Activated B cell treated with CpG ODN at 0.5 μM for 24 hours (primary cell): ENCODE data around the gene MYEOV. TPM values are rescaled to one million over a fixed set of nuclear protein-coding genes. Genes with fewer than 3 reads are reported as not detected.

ENCODE experiments used
- ATAC-seq: fragments of 200-7000 bp; cut with Tn5 transposase; one replicate; pipeline ENCODE4 v1.10.0; 2021; ENCODE audit warnings: low read depth, mild to moderate bottlenecking, moderate library complexity
- CTCF ChIA-PET: fragments of 350-600 bp; sonication (Branson Sonifier 250); formaldehyde crosslinking; loops from one replicate; lab custom pipeline; 2021; ENCODE audit warnings: antibody characterized with exemption; lab: Charles Lee
- POLR2A ChIA-PET: fragments of 350-600 bp; sonication (Branson Sonifier 250); formaldehyde crosslinking; loops from one replicate; lab custom pipeline; 2021; ENCODE audit warnings: antibody characterized with exemption; lab: Charles Lee
- DNase-seq: peaks from one replicate; pipeline ENCODE4 v3.0.0; 2022
- H3K27ac Mint-ChIP-seq: one replicate; pipeline ENCODE4 v1.8.0; 2020; ENCODE audit warnings: mixed read lengths
- H3K27me3 Mint-ChIP-seq: one replicate; pipeline ENCODE4 v1.8.0; 2021; ENCODE audit warnings: mixed read lengths
- H3K36me3 Mint-ChIP-seq: one replicate; pipeline ENCODE4 v1.8.0; 2021; ENCODE audit warnings: low read depth, mixed read lengths
- H3K4me1 Mint-ChIP-seq: one replicate; pipeline ENCODE4 v1.8.0; 2021; ENCODE audit warnings: mixed read lengths
- H3K4me3 Mint-ChIP-seq: one replicate; pipeline ENCODE4 v1.8.0; 2020; ENCODE audit warnings: mild to moderate bottlenecking, mixed read lengths
- H3K9me3 Mint-ChIP-seq: one replicate; pipeline ENCODE4 v1.8.0; 2020; ENCODE audit warnings: mixed read lengths
- intact Hi-C: fragments of 100-400 bp; cut with micrococcal nuclease; formaldehyde crosslinking; loops from one replicate; pipeline ENCODE4 v1.15.1; 2024
- total RNA-seq: library from RNA; stranded (reverse); gene quantifications from 2 replicates; pipeline ENCODE4 v1.2.3, GENCODE V29; 2022
- TF ChIP-seq, protein P1 (sequence below): fragments of 200-600 bp; IDR thresholded peaks from one replicate; pipeline ENCODE4 v1.8.0; 2022; ENCODE audit warnings: antibody characterized with exemption, mild to moderate bottlenecking

The MYEOV gene
- total RNA-seq, 1 donor from 2014 or later, result 0.62 TPM

GRCh38 chr11:69304686-69305085 lies 10.7 kb downstream of the MYEOV start:
- Mint-ChIP-seq H3K27me3 (no peaks in the 10 kb centered on the region), H3K27ac (no peak overlapping the region), H3K4me1 (peaks cover 12% of the 10 kb centered on the region), H3K4me3 (no peak overlapping the region), H3K36me3 (no peaks in the 10 kb centered on the region), H3K9me3 (no peaks in the 10 kb centered on the region)
- DNase-seq, result no peak
- ATAC-seq, result no peak
- TF ChIP-seq, protein P1, sequence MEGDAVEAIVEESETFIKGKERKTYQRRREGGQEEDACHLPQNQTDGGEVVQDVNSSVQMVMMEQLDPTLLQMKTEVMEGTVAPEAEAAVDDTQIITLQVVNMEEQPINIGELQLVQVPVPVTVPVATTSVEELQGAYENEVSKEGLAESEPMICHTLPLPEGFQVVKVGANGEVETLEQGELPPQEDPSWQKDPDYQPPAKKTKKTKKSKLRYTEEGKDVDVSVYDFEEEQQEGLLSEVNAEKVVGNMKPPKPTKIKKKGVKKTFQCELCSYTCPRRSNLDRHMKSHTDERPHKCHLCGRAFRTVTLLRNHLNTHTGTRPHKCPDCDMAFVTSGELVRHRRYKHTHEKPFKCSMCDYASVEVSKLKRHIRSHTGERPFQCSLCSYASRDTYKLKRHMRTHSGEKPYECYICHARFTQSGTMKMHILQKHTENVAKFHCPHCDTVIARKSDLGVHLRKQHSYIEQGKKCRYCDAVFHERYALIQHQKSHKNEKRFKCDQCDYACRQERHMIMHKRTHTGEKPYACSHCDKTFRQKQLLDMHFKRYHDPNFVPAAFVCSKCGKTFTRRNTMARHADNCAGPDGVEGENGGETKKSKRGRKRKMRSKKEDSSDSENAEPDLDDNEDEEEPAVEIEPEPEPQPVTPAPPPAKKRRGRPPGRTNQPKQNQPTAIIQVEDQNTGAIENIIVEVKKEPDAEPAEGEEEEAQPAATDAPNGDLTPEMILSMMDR, result no peak
- intact Hi-C loops, result no loop called here
- ChIA-PET POLR2A (no interaction called here), CTCF (interaction anchor here (1.4 kb wide), 1 partner anchor 11 kb away, joined by 4 read pairs; the partner anchor contains the start of gene MYEOV)

DNA sequence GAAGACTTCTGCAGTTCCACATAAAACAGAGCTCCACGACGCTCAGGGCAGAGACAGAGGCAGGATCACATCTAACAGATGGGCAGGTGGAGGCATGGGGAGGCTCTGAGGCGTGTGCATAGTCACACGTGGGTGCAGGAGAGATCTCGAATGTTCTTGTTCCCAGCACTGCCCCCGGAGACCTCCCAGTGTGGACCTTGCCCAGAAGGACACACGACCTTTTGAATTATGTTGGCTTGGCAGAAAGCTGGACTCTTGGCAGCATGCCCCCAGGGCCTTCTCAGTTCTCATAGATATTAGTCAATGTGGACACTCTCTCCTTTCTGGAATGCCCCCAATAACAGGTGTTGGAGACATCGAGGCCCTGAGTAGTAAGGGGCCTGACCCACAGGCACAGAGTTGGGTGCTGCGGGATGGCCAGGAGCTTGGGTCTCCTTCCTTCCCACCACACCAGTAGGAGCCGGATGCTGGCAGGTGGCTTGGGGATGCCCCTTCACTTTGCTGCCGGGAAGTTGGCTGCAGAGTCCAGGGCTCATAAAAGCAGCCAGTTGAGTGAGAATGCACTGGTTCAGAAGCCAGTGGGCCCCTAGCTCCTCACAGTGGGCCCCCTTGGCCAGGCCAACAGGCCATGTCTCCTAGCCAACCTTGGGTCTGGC lies 12.1 kb downstream of the MYEOV start:
- H3K4me3 Mint-ChIP-seq, result no peak overlapping the region
- POLR2A ChIA-PET, result no interaction called here

DNA sequence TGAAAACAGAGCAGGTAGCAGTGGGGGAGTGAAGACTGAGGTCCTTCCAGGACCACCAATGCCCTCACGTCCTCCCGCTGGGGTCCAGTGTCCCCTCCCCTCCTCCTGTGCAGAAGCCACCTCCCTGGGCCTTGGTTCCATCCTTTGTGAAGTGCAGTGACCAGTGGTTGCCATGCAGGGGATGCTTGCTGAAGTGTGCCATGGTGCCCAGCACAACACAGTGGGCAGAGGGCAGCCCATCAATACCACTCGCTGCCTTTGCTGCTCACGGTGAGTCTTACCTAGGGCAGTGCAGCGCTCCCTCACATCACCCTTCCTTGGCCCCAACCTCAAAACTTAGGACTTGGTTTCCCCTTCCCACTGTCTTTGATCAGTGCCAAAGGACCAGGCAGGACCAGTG lies 12.9 kb downstream of the MYEOV start:
- TF ChIP-seq, protein P1, result no peak
- Mint-ChIP-seq H3K9me3 (no peaks in the 10 kb centered on the region), H3K4me1 (peaks cover 12% of the 10 kb centered on the region), H3K27me3 (no peaks in the 10 kb centered on the region), H3K36me3 (no peaks in the 10 kb centered on the region), H3K27ac (no peak overlapping the region), H3K4me3 (no peak overlapping the region)
- ATAC-seq (no peak), DNase-seq (no peak)
- CTCF ChIA-PET, result no interaction called here
- intact Hi-C loops, result no loop called here
- POLR2A ChIA-PET, result no interaction called here

More for the DNA sequence above, 12.1 kb downstream of the MYEOV start:
- TF ChIP-seq, protein P1, result no peak
- Mint-ChIP-seq H3K27me3 (no peaks in the 10 kb centered on the region), H3K9me3 (no peaks in the 10 kb centered on the region), H3K4me1 (peaks cover 5% of the 10 kb centered on the region), H3K27ac (no peak overlapping the region), H3K36me3 (no peaks in the 10 kb centered on the region)
- ATAC-seq, result no peak
- CTCF ChIA-PET, result no interaction called here
- DNase-seq, result no peak
- intact Hi-C loops, result no loop called here

DNA sequence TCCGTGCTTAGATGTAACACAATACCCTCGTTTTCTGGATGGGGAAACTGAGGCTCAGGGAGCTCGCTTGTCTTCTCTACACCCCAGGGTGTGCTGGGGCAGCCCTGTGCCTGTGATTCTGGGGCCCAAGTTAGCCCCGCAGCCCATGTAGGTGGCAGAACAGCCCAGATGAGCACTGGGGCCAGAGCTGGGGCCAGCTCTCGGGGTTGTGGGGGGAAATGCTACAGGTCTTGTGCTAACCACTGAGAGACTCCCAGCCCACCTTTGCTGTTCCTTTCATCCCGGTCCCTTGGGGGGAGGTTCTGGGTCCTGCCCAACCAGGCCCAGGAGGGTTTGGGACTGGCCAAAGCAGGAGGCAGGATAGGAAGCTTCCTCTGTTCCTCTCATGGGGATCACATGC lies 13.5 kb downstream of the MYEOV start:
- Mint-ChIP-seq H3K4me1 (peaks cover 18% of the 10 kb centered on the region), H3K27me3 (no peaks in the 10 kb centered on the region), H3K36me3 (no peaks in the 10 kb centered on the region), H3K9me3 (no peaks in the 10 kb centered on the region), H3K27ac (no peak overlapping the region), H3K4me3 (no peak overlapping the region)
- ChIA-PET POLR2A (no interaction called here), CTCF (no interaction called here)
- ATAC-seq, result no peak
- TF ChIP-seq, protein P1, result no peak
- intact Hi-C loops, result no loop called here
- peak; percentile 8 for DNase-seq

GRCh38 chr11:69307871-69308431 lies 14.0 kb downstream of the MYEOV start:
- Mint-ChIP-seq H3K27me3 (no peaks in the 10 kb centered on the region), H3K4me3 (no peak overlapping the region), H3K4me1 (peaks cover 22% of the 10 kb centered on the region), H3K27ac (peak overlapping the region; percentile 13), H3K9me3 (no peaks in the 10 kb centered on the region), H3K36me3 (no peaks in the 10 kb centered on the region)
- ATAC-seq, result no peak
- ChIA-PET POLR2A (no interaction called here), CTCF (no interaction called here)
- no peak for DNase-seq
- intact Hi-C loops, result no loop called here
- TF ChIP-seq, protein P1, result no peak
